ENCODE measurements around the gene ATP6V0B. TPM values are rescaled to one million over a fixed set of nuclear protein-coding genes. Genes with fewer than 3 reads are reported as not detected.

The ATP6V0B gene
- total and polyA plus RNA-seq, 2 of the 13 experiments (the other 11 are each of a cell fraction or from before 2014, with no cell fraction given) = 157 to 161 TPM

DNA sequence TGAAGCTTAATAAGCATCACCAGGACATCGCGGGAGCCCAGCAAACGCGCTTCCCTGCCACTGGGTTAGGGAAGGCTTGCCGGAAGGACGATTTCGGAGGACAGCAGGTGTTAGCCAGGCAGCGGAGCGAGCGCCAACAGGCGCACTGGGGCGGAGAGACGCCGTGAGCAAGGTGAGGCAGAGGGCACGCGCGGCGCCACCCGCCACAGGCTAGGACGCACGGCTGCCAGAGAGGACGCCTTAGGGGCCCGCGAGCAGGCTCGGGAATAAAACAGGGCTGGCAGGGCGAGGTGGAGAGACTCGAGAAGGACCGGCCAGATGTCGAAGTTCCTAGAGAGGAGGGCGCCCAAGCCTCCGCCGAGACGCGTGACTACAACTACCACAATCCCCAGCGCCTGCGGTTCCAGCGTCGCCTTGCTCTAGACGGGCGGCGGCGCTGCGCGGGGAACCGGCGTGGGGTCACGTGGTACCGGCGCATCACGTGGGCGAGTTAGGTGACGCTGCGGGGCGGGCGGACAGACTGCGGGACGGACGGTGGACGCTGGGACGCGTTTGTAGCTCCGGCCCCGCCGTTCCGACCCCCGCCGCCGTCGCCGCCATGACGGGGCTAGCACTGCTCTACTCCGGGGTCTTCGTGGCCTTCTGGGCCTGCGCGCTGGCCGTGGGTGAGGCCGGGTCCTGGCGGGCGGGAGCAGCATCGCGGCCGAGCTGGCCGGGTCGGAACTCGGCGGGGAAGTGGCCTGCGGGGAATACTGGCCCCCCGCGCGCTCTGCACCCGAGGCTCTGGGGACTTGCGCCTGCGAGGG lies at the start of gene ATP6V0B (continued):
- TF ChIP-seq, protein P1, sequence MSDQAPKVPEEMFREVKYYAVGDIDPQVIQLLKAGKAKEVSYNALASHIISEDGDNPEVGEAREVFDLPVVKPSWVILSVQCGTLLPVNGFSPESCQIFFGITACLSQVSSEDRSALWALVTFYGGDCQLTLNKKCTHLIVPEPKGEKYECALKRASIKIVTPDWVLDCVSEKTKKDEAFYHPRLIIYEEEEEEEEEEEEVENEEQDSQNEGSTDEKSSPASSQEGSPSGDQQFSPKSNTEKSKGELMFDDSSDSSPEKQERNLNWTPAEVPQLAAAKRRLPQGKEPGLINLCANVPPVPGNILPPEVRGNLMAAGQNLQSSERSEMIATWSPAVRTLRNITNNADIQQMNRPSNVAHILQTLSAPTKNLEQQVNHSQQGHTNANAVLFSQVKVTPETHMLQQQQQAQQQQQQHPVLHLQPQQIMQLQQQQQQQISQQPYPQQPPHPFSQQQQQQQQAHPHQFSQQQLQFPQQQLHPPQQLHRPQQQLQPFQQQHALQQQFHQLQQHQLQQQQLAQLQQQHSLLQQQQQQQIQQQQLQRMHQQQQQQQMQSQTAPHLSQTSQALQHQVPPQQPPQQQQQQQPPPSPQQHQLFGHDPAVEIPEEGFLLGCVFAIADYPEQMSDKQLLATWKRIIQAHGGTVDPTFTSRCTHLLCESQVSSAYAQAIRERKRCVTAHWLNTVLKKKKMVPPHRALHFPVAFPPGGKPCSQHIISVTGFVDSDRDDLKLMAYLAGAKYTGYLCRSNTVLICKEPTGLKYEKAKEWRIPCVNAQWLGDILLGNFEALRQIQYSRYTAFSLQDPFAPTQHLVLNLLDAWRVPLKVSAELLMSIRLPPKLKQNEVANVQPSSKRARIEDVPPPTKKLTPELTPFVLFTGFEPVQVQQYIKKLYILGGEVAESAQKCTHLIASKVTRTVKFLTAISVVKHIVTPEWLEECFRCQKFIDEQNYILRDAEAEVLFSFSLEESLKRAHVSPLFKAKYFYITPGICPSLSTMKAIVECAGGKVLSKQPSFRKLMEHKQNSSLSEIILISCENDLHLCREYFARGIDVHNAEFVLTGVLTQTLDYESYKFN (CRISPR knock-in tag; conservative IDR thresholded peaks at IDR 0.05) = peak; percentile 10; the same call in 1 of the 2 replicates
- TF ChIP-seq, protein P2, sequence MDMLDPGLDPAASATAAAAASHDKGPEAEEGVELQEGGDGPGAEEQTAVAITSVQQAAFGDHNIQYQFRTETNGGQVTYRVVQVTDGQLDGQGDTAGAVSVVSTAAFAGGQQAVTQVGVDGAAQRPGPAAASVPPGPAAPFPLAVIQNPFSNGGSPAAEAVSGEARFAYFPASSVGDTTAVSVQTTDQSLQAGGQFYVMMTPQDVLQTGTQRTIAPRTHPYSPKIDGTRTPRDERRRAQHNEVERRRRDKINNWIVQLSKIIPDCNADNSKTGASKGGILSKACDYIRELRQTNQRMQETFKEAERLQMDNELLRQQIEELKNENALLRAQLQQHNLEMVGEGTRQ (IDR thresholded peaks at IDR 0.05; ENCODE audit: low read depth, low read length) = peak; percentile 99
- TF ChIP-seq, protein P2 (CRISPR knock-in tag; IDR thresholded peaks at IDR 0.05; ENCODE audit: borderline replicate concordance) = peak; percentile 100
- TF ChIP-seq ZNF251 (CRISPR knock-in tag; IDR thresholded peaks at IDR 0.05) (no peak), SSRP1 (CRISPR knock-in tag; IDR thresholded peaks at IDR 0.05) (no peak), ZEB1 (IDR thresholded peaks at IDR 0.05; ENCODE audit: insufficient replicate concordance, low read depth) (peak; percentile 20), PRMT3 (CRISPR knock-in tag; IDR thresholded peaks at IDR 0.05; ENCODE audit: borderline replicate concordance, low read depth) (no peak), MAF1 (CRISPR knock-in tag; IDR thresholded peaks at IDR 0.05; ENCODE audit: borderline replicate concordance) (no peak), NFIC (IDR thresholded peaks at IDR 0.05; ENCODE audit: low read length) (no peak)
- TF ChIP-seq, protein P3, sequence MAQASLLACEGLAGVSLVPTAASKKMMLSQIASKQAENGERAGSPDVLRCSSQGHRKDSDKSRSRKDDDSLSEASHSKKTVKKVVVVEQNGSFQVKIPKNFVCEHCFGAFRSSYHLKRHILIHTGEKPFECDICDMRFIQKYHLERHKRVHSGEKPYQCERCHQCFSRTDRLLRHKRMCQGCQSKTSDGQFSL (CRISPR knock-in tag; IDR thresholded peaks at IDR 0.05) = no peak
- TF ChIP-seq, protein P4, sequence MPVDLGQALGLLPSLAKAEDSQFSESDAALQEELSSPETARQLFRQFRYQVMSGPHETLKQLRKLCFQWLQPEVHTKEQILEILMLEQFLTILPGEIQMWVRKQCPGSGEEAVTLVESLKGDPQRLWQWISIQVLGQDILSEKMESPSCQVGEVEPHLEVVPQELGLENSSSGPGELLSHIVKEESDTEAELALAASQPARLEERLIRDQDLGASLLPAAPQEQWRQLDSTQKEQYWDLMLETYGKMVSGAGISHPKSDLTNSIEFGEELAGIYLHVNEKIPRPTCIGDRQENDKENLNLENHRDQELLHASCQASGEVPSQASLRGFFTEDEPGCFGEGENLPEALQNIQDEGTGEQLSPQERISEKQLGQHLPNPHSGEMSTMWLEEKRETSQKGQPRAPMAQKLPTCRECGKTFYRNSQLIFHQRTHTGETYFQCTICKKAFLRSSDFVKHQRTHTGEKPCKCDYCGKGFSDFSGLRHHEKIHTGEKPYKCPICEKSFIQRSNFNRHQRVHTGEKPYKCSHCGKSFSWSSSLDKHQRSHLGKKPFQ (CRISPR knock-in tag; IDR thresholded peaks at IDR 0.05; ENCODE audit: insufficient replicate concordance) = peak; percentile 64

All from HepG2 (cell line).